Neural progenitor cell (in vitro differentiated cells): Measurements from ENCODE around the gene RNF157. TPM values are rescaled to one million over a fixed set of nuclear protein-coding genes. Genes with fewer than 3 reads are reported as not detected.
A peak's percentile ranks its signal among the peaks of the same experiment; 100 is the strongest.

Experiments
- DNase-seq: peaks from one replicate; pipeline ENCODE4 v3.0.0-alpha.2; 2016; ENCODE audit warnings: low spot score
- H2AFZ ChIP-seq: fragments of 200-600 bp; sonication (generic); replicated peaks from 2 replicates; pipeline ENCODE4 v1.6.1; 2016; ENCODE audit warnings: antibody characterized with exemption
- H3F3A ChIP-seq: fragments of 200-600 bp; sonication (generic); 2 replicates; pipeline ENCODE4 v1.6.1; 2016; ENCODE audit warnings: antibody characterized with exemption, low read depth
- H3K27ac ChIP-seq: fragments of 200-600 bp; sonication (generic); 2 replicates; pipeline ENCODE4 v1.5.1; 2016; ENCODE audit warnings: mild to moderate bottlenecking
- H3K27me3 ChIP-seq: fragments of 200-600 bp; sonication (generic); 2 replicates; pipeline ENCODE4 v1.6.1; 2016; ENCODE audit warnings: mild to moderate bottlenecking, moderate library complexity
- H3K36me3 ChIP-seq: fragments of 200-600 bp; sonication (generic); 2 replicates; pipeline ENCODE4 v1.5.1; 2016
- H3K4me1 ChIP-seq: fragments of 200-600 bp; sonication (generic); 2 replicates; pipeline ENCODE4 v1.6.1; 2016; ENCODE audit warnings: mixed run types
- H3K4me2 ChIP-seq: fragments of 200-600 bp; sonication (generic); 2 replicates; pipeline ENCODE4 v1.6.1; 2016
- H3K4me3 ChIP-seq: fragments of 200-600 bp; sonication (generic); 2 replicates; pipeline ENCODE4 v1.5.1; 2016
- H3K79me2 ChIP-seq: fragments of 200-600 bp; sonication (generic); 2 replicates; pipeline ENCODE4 v1.6.1; 2016; ENCODE audit warnings: low read depth
- H3K9ac ChIP-seq: fragments of 200-600 bp; sonication (generic); 2 replicates; pipeline ENCODE4 v1.6.1; 2016
- H3K9me3 ChIP-seq: fragments of 200-600 bp; sonication (generic); 2 replicates; pipeline ENCODE4 v1.5.1; 2016; ENCODE audit warnings: low read depth
- H4K20me1 ChIP-seq: fragments of 200-600 bp; sonication (generic); 2 replicates; pipeline ENCODE4 v1.6.1; 2016; ENCODE audit warnings: low read depth
- H3K27ac Mint-ChIP-seq: 3 replicates; pipeline ENCODE4 v1.8.0; 2021; ENCODE audit warnings: mixed read lengths
- H3K27me3 Mint-ChIP-seq: 2 replicates; pipeline ENCODE4 v1.8.0; 2022; ENCODE audit warnings: low read depth, mild to moderate bottlenecking, inconsistent platforms, moderate library complexity, mixed read lengths; ENCODE audit not compliant: insufficient read depth
- H3K36me3 Mint-ChIP-seq: 3 replicates; pipeline ENCODE4 v1.8.0; 2021; ENCODE audit warnings: mixed read lengths
- H3K4me1 Mint-ChIP-seq: 3 replicates; pipeline ENCODE4 v1.8.0; 2021; ENCODE audit warnings: mixed read lengths
- H3K4me3 Mint-ChIP-seq: 3 replicates; pipeline ENCODE4 v1.8.0; 2021; ENCODE audit warnings: mild to moderate bottlenecking, moderate library complexity, mixed read lengths
- H3K9me3 Mint-ChIP-seq: 3 replicates; pipeline ENCODE4 v1.8.0; 2020; ENCODE audit warnings: mixed read lengths
- EZH2 ChIP-seq: fragments of 200-600 bp; sonication (generic); IDR thresholded peaks from 2 replicates; pipeline ENCODE4 v1.6.1; 2017; ENCODE audit warnings: antibody characterized with exemption, mild to moderate bottlenecking, moderate library complexity
- EZH2phosphoT487 ChIP-seq: fragments of 200-600 bp; sonication (generic); IDR thresholded peaks from 2 replicates; pipeline ENCODE4 v1.6.1; 2017; ENCODE audit warnings: antibody characterized with exemption
- total RNA-seq: library from RNA; depleted of rRNA; stranded (reverse); fragments of >200 nt; gene quantifications from 2 replicates; pipeline ENCODE4 v1.2.3, GENCODE V29; 2015; ENCODE audit warnings: low replicate concordance
- TF ChIP-seq, protein P1 (sequence below): fragments of 200-600 bp; sonication (generic); IDR thresholded peaks from 2 replicates; pipeline ENCODE4 v1.5.1; 2017; ENCODE audit warnings: antibody characterized with exemption, mild to moderate bottlenecking

Gene RNF157
- total RNA-seq, 1 donor from 2014 or later: 21.0 TPM

DNA sequence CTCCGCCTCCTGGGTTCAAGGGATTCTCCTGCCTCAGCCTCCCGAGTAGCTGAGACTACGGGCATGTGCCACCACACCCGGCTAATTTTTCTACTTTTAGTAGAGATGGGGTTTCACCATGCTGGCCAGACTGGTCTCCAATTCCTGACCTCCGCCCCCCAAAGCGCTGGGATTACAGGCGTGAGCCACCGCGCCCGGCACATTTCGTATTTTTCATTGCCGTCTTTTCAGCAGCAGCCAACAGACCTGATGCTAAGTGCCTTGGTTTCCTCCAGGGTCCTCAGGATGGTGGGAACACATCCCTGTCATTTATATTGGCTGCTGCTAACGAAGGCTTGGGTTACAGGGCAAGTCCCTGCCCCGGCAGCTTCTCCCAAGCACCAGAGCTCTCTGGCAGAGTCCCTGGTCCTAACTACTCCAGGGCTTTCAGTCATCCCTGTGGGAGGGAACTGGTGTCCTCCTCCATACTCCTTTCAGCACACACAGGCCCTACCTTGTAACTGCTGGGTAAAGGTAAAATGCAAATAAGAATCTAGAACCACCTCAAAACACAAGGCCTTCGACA lies 1.5 kb upstream of the RNF157 start:
- Histone ChIP-seq H3K4me2 (peak overlapping the region; percentile 75), H3K4me3 (no peak overlapping the region)
- no peak for DNase-seq

DNA sequence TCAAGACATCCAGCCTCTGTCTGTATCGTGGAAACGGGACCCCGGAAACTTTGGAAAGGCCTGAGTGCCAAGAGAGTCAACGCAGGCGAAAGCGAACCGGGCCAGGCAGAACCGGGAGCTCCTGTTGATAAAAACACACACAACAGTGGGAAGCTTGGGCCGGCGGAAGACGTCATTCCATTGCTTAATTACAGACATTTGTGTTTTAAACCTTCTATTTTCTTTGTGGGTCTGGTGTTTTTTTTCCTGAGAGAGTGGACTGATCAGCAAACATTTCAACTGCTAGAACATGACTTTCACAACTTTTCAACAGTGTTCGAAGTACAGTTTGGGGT lies 878 bp upstream of the RNF157 start:
- Mint-ChIP-seq H3K9me3 (no peaks in the 10 kb centered on the region), H3K27me3 (peaks cover 8% of the 10 kb centered on the region), H3K36me3 (no peaks in the 10 kb centered on the region), H3K4me1 (peaks cover 32% of the 10 kb centered on the region), H3K4me3 (peak overlapping the region; percentile 90), H3K27ac (peak overlapping the region; percentile 57)
- no peak for DNase-seq
- TF ChIP-seq EZH2phosphoT487: no peak
- TF ChIP-seq, protein P1, sequence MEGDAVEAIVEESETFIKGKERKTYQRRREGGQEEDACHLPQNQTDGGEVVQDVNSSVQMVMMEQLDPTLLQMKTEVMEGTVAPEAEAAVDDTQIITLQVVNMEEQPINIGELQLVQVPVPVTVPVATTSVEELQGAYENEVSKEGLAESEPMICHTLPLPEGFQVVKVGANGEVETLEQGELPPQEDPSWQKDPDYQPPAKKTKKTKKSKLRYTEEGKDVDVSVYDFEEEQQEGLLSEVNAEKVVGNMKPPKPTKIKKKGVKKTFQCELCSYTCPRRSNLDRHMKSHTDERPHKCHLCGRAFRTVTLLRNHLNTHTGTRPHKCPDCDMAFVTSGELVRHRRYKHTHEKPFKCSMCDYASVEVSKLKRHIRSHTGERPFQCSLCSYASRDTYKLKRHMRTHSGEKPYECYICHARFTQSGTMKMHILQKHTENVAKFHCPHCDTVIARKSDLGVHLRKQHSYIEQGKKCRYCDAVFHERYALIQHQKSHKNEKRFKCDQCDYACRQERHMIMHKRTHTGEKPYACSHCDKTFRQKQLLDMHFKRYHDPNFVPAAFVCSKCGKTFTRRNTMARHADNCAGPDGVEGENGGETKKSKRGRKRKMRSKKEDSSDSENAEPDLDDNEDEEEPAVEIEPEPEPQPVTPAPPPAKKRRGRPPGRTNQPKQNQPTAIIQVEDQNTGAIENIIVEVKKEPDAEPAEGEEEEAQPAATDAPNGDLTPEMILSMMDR: no peak
- TF ChIP-seq EZH2: no peak
- Histone ChIP-seq H3K4me1 (peaks cover 12% of the 10 kb centered on the region), H2AFZ (peak overlapping the region; percentile 51), H3F3A (peaks cover 29% of the 10 kb centered on the region), H3K36me3 (no peaks in the 10 kb centered on the region), H3K9ac (no peak overlapping the region), H3K27ac (no peak overlapping the region), H3K4me2 (peak overlapping the region; percentile 75), H3K79me2 (peaks cover 6% of the 10 kb centered on the region), H3K4me3 (peak overlapping the region; percentile 44), H3K9me3 (no peaks in the 10 kb centered on the region), H4K20me1 (peaks cover 9% of the 10 kb centered on the region), H3K27me3 (peaks cover 59% of the 10 kb centered on the region)

More for the DNA sequence above, 1.5 kb upstream of the RNF157 start:
- H3K9ac ChIP-seq: no peak overlapping the region
- TF ChIP-seq, protein P1: no peak
- no peak for TF ChIP-seq EZH2
- TF ChIP-seq EZH2phosphoT487: no peak
- H3K27ac ChIP-seq: no peak overlapping the region
- H3K4me1 ChIP-seq: peaks cover 18% of the 10 kb centered on the region
- peaks cover 29% of the 10 kb centered on the region for H3F3A ChIP-seq
- H3K27me3 Mint-ChIP-seq: peaks cover 9% of the 10 kb centered on the region
- peaks cover 38% of the 10 kb centered on the region for H3K4me1 Mint-ChIP-seq
- H3K27me3 ChIP-seq: peaks cover 59% of the 10 kb centered on the region
- no peaks in the 10 kb centered on the region for H3K9me3 Mint-ChIP-seq
- no peaks in the 10 kb centered on the region for H3K36me3 Mint-ChIP-seq
- H4K20me1 ChIP-seq: peaks cover 9% of the 10 kb centered on the region
- H3K4me3 Mint-ChIP-seq: peak overlapping the region; percentile 90
- no peak overlapping the region for H2AFZ ChIP-seq
- H3K9me3 ChIP-seq: no peaks in the 10 kb centered on the region
- H3K27ac Mint-ChIP-seq: no peak overlapping the region
- H3K79me2 ChIP-seq: peaks cover 6% of the 10 kb centered on the region
- no peaks in the 10 kb centered on the region for H3K36me3 ChIP-seq

DNA sequence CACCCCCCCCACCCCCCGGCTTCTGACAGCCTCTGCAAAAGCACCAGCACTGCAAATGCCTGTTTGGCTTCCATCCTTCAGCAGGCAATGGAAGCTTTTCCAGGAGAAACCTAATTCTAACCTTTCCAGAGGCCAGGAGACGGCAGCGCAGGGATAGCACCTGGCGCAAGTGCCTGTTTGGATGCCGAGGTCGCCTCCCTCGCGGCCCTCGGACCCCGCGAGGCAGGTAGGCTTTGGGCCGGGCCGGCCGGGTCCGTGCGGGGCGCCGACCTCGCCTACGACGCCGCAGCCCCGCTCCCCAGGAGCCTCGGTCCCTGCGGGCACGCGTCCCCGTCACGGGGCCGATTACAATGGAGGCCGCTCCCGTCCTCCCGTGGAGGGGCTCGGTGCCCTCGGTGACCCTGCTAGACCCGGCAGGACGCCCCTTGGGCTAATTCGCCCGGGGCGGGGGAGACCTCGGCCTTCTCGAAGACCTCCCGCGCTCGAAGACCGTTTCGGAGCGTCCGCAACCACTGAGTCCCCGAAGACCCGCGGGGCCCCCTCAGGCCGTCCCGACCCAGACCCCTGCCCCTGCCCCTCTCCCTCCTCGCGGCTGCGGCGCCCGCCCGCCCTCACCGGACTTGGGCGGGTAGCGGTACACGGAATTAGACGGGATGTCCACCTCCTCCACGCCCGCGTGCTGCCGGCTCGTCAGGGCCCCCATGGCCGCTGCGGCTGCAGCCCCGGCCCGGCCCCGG lies 587 bp downstream of the RNF157 start:
- no peaks in the 10 kb centered on the region for H3K9me3 ChIP-seq
- peaks cover 29% of the 10 kb centered on the region for H3F3A ChIP-seq
- H3K4me1 ChIP-seq: peaks cover 7% of the 10 kb centered on the region
- H3K4me2 ChIP-seq: peak overlapping the region; percentile 95
- Mint-ChIP-seq H3K4me3 (peak overlapping the region; percentile 88), H3K36me3 (no peaks in the 10 kb centered on the region), H3K27ac (no peak overlapping the region), H3K9me3 (no peaks in the 10 kb centered on the region), H3K27me3 (peaks cover 8% of the 10 kb centered on the region), H3K4me1 (peaks cover 27% of the 10 kb centered on the region)
- TF ChIP-seq EZH2 (peak; percentile 86), EZH2phosphoT487 (peak; percentile 70)
- TF ChIP-seq, protein P1: no peak
- peaks cover 9% of the 10 kb centered on the region for H4K20me1 ChIP-seq
- H3K79me2 ChIP-seq: peaks cover 6% of the 10 kb centered on the region
- DNase-seq: peak; percentile 63
- H2AFZ ChIP-seq: peak overlapping the region; percentile 98
- no peak overlapping the region for H3K27ac ChIP-seq
- H3K9ac ChIP-seq: no peak overlapping the region
- H3K36me3 ChIP-seq: no peaks in the 10 kb centered on the region
- H3K27me3 ChIP-seq: peaks cover 59% of the 10 kb centered on the region
- peak overlapping the region; percentile 54 for H3K4me3 ChIP-seq
